ENCODE measurements around the gene SNPH. TPM values are rescaled to one million over a fixed set of nuclear protein-coding genes. Genes with fewer than 3 reads are reported as not detected.

SNPH gene
- total RNA-seq, 1 experiment from 2014 or later: 21.4 TPM

GRCh38 chr20:1291191-1291741, 25.2 kb downstream of the SNPH start:
- ChIA-PET CTCF (no interaction called here), POLR2A (ENCODE audit: unreplicated experiment) (no interaction called here)
- Histone ChIP-seq H3K4me3 (ENCODE audit: low read length) (no peak overlapping the region), H3K9me2 (replicated peaks; ENCODE audit: low read length) (no peaks in the 10 kb centered on the region), H3K9me3 (ENCODE audit: low read length) (no peaks in the 10 kb centered on the region), H3F3A (ENCODE audit: low read length, unreplicated experiment) (no peaks in the 10 kb centered on the region), H3K9ac (ENCODE audit: low read length) (no peak overlapping the region), H3K79me2 (ENCODE audit: low read length) (no peaks in the 10 kb centered on the region), H3K36me3 (ENCODE audit: low read depth, low read length) (no peaks in the 10 kb centered on the region), H3K27ac (ENCODE audit: low read length) (no peak overlapping the region), H3K27me3 (ENCODE audit: low read length) (no peaks in the 10 kb centered on the region), H2AFZ (ENCODE audit: low read length) (no peak overlapping the region), H4K20me1 (ENCODE audit: low read length) (no peaks in the 10 kb centered on the region), H3K4me1 (ENCODE audit: insufficient read depth, low read length) (no peaks in the 10 kb centered on the region), H3K4me2 (ENCODE audit: low read length) (no peak overlapping the region)
- BruUV-seq (replicated peaks): no TSS peak
- DNase-seq: no peak
- no peak; the same call in 1 of the 2 replicates for ATAC-seq
- intact Hi-C loops (cut with micrococcal nuclease): no loop called here
- TF ChIP-seq EZH2 (IDR thresholded peaks at IDR 0.05; ENCODE audit: low read length, unreplicated experiment) (no peak), CTCF (conservative IDR thresholded peaks at IDR 0.05; ENCODE audit: low read depth, low read length) (no peak), EZH2phosphoT487 (IDR thresholded peaks at IDR 0.05; ENCODE audit: borderline replicate concordance, low read length) (no peak)

GRCh38 chr20:1292620-1293019, 26.5 kb downstream of the SNPH start:
- Histone ChIP-seq H3K36me3 (ENCODE audit: low read depth, low read length) (no peaks in the 10 kb centered on the region), H3K4me1 (ENCODE audit: insufficient read depth, low read length) (no peaks in the 10 kb centered on the region), H4K20me1 (ENCODE audit: low read length) (no peaks in the 10 kb centered on the region), H3F3A (ENCODE audit: low read length, unreplicated experiment) (no peaks in the 10 kb centered on the region), H3K4me2 (ENCODE audit: low read length) (no peak overlapping the region), H3K79me2 (ENCODE audit: low read length) (no peaks in the 10 kb centered on the region), H3K4me3 (ENCODE audit: low read length) (no peak overlapping the region), H3K27me3 (ENCODE audit: low read length) (no peaks in the 10 kb centered on the region), H3K9me3 (ENCODE audit: low read length) (no peaks in the 10 kb centered on the region), H3K27ac (ENCODE audit: low read length) (no peak overlapping the region), H2AFZ (ENCODE audit: low read length) (no peak overlapping the region), H3K9ac (ENCODE audit: low read length) (no peak overlapping the region), H3K9me2 (replicated peaks; ENCODE audit: low read length) (no peaks in the 10 kb centered on the region)
- intact Hi-C loops (cut with micrococcal nuclease): no loop called here
- DNase-seq (no peak), ATAC-seq (no peak)
- TF ChIP-seq EZH2phosphoT487 (IDR thresholded peaks at IDR 0.05; ENCODE audit: borderline replicate concordance, low read length): no peak
- no peak for TF ChIP-seq CTCF (conservative IDR thresholded peaks at IDR 0.05; ENCODE audit: low read depth, low read length)
- no peak for TF ChIP-seq EZH2 (IDR thresholded peaks at IDR 0.05; ENCODE audit: low read length, unreplicated experiment)
- CTCF ChIA-PET: no interaction called here
- POLR2A ChIA-PET (ENCODE audit: unreplicated experiment): no interaction called here
- BruUV-seq (replicated peaks): no TSS peak

- H3K4me1 ChIP-seq (ENCODE audit: insufficient read depth, low read length): no peaks in the 10 kb centered on the region
- no peaks in the 10 kb centered on the region for H3K79me2 ChIP-seq (ENCODE audit: low read length)
- H3K4me3 ChIP-seq (ENCODE audit: low read length): no peak overlapping the region
- ATAC-seq: no peak
- H3K27ac ChIP-seq (ENCODE audit: low read length): no peak overlapping the region
- intact Hi-C loops (cut with micrococcal nuclease): no loop called here
- TF ChIP-seq EZH2phosphoT487 (IDR thresholded peaks at IDR 0.05; ENCODE audit: borderline replicate concordance, low read length): no peak
- no peak for TF ChIP-seq CTCF (conservative IDR thresholded peaks at IDR 0.05; ENCODE audit: low read depth, low read length)
- no peak for TF ChIP-seq EZH2 (IDR thresholded peaks at IDR 0.05; ENCODE audit: low read length, unreplicated experiment)
- CTCF ChIA-PET: no interaction called here
- no peaks in the 10 kb centered on the region for H3K36me3 ChIP-seq (ENCODE audit: low read depth, low read length)
- H3K9ac ChIP-seq (ENCODE audit: low read length): no peak overlapping the region
- H3K9me2 ChIP-seq (replicated peaks; ENCODE audit: low read length): no peaks in the 10 kb centered on the region
- no peaks in the 10 kb centered on the region for H3F3A ChIP-seq (ENCODE audit: low read length, unreplicated experiment)
- DNase-seq: no peak
- no peaks in the 10 kb centered on the region for H3K9me3 ChIP-seq (ENCODE audit: low read length)
- H3K4me2 ChIP-seq (ENCODE audit: low read length): no peak overlapping the region
- no peaks in the 10 kb centered on the region for H4K20me1 ChIP-seq (ENCODE audit: low read length)
- no peak overlapping the region for H2AFZ ChIP-seq (ENCODE audit: low read length)
- BruUV-seq (replicated peaks): no TSS peak
- H3K27me3 ChIP-seq (ENCODE audit: low read length): no peaks in the 10 kb centered on the region
- POLR2A ChIA-PET (ENCODE audit: unreplicated experiment): no interaction called here
These were observed 27.7 kb downstream of the SNPH start for GRCh38 chr20:1293641-1294379.
